Measurements from ENCODE around the gene RGPD4.
A peak's percentile ranks its signal among the peaks of the same experiment; 100 is the strongest.

RGPD4 gene

DNA sequence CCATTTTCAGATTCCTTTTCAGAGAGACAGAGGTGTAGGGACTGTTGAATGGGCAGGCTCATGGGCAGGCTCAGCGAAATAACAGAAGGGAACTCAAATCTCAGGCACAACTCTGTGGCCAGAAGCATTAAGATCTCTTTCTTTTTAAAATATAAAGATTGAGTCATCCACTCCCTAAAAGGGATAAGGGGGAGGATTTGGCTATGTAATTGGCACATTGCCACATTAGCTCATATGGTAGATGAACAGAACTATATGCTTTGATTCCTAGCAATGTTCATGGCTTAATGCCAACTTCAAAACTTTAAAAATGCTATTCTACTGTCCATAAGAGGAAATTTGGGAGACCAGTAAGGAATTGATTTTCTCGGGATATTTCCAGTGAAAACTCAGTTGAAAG, 105.8 kb downstream of the RGPD4 start:
- DNase-seq: no peak

DNA sequence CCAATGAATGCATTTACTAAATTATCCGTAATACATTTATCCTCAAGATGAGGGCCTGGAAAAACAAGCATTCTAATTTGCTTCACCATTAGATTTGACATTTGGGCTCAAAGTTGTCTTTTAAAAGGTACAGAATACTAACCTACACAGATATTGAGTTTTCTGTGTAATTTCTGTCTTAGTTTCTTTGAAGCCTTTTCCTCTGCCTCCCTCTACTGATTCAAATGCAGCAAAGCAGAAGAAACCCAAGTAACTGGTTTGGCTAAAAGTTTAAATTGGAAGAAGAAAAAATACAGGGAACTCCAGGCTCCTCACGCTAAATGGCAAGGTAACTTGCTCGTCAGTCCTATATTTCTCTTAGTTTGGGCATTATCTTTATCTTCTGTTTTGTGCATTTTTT, 106.3 kb downstream of the RGPD4 start:
- no peak for DNase-seq

GRCh38 chr2:107936433-107937359, 110.0 kb downstream of the RGPD4 start:
- peak; percentile 16 for DNase-seq
